ENCODE measurements around the gene COL5A2.

COL5A2 gene

GRCh38 chr2:189147361-189147760 lies 32.2 kb downstream of the COL5A2 start:
- no peak for DNase-seq (ENCODE audit: low spot score)

- no peak for DNase-seq (ENCODE audit: low spot score)
Observed at GRCh38 chr2:189146553-189146952, 33.0 kb downstream of the COL5A2 start.

DNA sequence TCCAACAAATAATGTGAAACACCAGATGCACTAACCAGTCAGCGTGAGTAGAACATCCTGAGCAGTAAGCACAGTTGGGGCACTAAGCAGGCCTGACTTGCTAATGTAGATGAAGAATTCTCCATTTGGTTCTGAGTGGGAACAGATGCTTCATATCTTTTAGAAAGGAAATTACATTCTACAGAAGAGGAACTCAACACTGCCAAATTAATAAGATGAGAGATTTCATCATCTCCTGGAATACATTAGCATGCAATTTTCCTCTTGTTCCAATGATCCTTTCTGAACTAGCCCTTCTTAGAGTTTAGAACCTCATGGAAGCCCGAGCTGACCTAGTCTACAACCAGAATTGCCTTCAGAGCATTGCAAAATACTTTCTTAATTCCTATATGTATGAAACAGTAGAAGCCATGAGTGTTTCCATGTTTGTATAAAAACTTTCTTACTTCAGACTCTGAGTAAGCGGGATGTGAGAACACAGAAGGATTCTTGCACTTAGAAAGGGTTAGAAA lies 34.8 kb downstream of the COL5A2 start:
- no peak for DNase-seq (ENCODE audit: low spot score)

- no peak for DNase-seq (ENCODE audit: low spot score)
Observed at GRCh38 chr2:189143925-189144324, 35.6 kb downstream of the COL5A2 start.

GRCh38 chr2:189142893-189143759 lies 36.4 kb downstream of the COL5A2 start:
- DNase-seq (ENCODE audit: low spot score), result no peak

DNA sequence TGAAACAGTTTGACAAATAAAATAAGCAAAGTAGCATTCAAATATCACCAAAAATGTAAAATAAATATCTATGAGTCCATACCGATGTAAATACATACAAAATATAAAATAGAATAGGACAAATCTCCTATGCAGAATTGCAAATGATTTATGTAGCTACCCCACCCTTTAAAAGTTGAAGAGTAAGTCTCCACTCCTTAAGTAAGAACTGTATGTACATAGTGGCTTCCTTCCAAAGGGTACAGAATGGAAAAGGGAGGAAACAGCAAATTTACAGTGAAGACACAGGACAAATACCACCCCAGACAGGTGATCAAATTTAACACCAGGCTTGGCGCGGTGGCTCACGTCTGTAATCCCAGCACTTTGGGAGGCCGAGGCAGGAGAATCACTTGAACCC lies 40.8 kb downstream of the COL5A2 start:
- no peak for DNase-seq (ENCODE audit: low spot score)

DNA sequence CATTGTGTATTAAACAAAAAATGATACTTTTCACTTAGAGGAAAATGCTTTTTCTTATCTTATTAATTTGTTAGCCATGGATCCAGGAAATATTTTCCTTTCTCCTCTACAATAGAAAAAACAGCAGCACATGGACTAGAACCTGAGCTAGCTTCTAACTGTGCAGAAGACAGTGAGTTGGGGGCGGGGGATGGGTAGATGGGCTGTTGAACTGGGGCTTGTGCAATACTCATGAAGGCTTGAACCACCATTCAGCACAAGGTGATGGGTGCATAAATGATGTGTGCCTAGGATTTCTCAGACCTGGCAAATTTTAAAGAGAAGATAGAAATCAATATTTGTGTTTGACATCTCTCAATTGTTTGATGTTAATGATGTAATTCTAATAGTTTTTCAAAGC lies 42.0 kb downstream of the COL5A2 start:
- DNase-seq (ENCODE audit: low spot score), result no peak

DNA sequence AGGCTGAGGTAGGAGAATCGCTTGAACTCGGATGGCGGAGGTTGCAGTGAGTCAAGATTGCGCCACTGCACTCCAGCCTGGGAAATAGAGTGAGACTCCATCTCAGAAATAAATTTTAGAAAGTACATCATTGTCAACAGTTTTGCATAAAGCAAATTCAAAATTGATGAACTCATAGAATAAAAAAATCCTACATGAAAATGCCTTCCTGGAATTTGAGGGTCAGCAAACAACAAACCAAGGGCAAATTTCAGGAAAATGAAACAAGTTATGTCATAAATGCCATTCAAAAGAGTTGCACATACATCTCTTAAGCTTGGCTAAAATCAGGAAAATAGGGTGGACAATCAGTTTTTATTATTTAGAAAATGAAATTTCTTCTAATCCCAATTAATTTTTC lies 45.1 kb downstream of the COL5A2 start:
- no peak for DNase-seq (ENCODE audit: low spot score)

GRCh38 chr2:189131991-189132390 lies 47.6 kb downstream of the COL5A2 start:
- no peak for DNase-seq (ENCODE audit: low spot score)

DNA sequence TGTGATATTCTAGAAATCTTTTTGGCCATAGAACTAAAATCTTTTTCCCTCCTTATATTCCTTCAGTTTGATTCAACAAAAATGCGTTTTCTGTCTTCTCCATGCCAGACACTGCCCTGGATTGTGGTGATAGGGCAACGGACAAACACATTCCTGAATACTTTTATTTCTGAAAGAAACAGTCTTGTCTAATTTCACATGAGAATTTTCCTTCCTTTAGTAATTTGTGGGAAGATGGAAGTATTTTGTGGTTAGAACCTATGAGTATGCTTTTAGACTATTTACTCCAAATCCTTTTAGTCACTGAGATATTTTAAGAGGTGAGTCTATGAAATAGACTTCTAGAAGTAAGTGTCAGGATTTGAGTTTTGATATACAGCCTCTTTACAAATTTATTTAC lies 49.6 kb downstream of the COL5A2 start:
- DNase-seq (ENCODE audit: low spot score), result no peak

DNA sequence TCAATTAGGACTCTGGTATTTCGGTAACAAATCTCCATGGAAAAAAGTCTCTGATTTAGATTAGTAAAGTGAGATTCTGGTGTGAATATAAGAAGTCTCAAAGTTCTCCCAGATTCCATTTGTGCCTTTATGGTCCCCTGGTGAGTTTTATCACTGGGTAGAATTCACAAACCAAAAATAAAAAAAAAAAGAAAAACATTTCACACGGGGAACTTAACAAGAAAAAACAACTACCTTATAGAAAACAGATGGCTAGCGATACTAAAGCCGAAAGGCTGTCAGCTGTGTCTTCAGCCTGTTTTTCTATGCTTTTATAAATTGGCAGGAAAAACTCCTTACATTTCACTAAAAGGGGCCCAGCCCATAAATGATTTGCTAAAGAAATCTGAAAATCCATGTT lies 50.6 kb downstream of the COL5A2 start:
- no peak for DNase-seq (ENCODE audit: low spot score)

DNA sequence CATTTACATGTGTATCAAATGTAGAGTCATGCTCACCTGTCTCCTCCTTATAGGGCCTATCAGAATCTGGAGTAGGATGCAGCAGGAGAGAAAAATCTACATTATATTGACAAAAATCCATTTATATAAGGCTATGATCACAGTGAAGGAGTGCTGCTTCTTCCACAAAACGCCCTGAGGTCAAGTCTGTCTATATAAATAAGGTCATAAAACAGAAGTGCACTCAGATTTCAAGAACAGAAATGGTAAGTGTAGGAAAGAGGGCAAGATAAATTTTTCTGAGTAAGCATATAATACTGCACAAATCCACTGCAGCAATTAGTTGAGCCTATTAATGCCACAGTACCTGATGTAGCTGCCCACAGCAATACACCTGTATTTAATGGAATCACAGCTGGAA lies 51.8 kb downstream of the COL5A2 start:
- no peak for DNase-seq (ENCODE audit: low spot score)

- DNase-seq (ENCODE audit: low spot score), result no peak
Observed at GRCh38 chr2:189125195-189125594, 54.4 kb downstream of the COL5A2 start.

DNA sequence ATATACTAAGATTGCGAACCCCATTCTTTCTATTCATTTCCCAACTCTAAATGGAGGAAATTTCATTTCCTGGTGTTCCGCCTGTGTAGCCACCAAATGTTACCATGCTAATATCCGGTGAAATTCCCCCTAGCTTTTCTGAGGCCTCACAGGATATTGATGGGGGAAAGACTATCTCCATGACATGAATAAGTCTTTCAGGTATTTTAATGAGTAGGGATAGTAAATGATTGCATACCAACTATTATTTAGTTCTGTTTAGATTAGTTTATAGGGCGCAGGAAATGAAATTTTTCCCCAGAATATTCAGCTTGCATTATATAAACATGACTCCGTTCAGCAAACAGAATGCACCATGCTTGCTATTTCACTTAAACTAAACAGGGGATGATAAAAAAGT lies 55.4 kb downstream of the COL5A2 start:
- no peak for DNase-seq (ENCODE audit: low spot score)

GRCh38 chr2:189118386-189118785 lies 61.2 kb downstream of the COL5A2 start:
- DNase-seq (ENCODE audit: low spot score), result no peak

DNA sequence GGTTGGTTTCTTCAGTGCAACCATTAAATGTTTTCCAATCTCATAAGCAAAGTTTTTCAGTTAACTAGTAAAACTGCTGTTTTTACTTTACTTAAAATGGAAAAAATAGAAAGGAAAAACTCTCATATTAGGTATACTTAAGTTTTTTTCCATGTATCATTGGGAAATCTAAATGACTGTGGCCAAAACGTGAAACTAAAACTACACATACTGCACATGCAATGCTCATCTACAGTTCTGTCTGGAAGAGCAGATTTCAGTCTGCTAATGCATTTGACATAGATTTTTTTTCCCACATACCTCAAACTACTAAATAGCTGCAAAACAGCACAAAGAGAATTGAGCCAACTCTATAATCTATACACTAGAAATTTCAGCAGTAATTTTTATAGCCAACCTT lies 62.6 kb downstream of the COL5A2 start:
- DNase-seq (ENCODE audit: low spot score), result no peak

DNA sequence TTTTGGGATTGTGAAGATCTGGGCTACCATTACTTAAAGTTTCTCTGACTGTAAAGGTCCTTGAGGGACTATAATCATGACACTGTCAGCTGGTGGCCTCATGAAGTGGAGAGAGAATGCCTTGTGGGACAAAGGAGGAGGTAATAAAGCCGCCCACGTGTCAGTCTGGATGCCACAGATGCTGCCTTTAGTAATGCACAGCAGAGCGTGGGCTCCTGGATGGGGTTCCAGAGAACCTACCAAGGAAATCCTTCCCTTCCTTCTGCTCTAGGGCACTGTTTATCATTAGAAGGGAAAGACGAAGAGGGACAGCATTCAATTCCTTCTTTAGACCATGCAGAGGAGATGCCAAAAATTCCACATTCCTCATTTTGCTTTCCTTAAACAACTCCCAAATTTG lies 63.5 kb downstream of the COL5A2 start:
- DNase-seq (ENCODE audit: low spot score), result no peak

GRCh38 chr2:189115126-189115525 lies 64.4 kb downstream of the COL5A2 start:
- DNase-seq (ENCODE audit: low spot score), result no peak

DNA sequence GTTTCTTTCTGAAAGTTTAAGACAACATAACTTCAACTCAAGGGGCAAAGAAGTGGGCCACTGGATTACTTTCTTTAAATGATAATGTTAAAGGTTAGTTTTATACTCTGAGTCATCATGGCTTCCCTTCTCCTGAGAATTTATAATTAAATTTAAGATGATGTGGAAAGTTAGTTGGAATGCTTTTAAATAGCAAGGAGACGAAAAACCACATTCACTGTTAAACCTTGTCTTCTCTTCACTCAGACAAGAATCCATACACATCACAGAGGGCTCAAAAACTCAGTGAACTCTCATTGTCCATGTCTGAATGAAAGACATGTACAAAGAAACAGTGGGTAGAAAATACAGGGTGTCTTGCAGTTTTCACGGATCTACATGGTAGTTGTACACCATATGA lies 65.6 kb downstream of the COL5A2 start:
- DNase-seq (ENCODE audit: low spot score), result no peak

DNA sequence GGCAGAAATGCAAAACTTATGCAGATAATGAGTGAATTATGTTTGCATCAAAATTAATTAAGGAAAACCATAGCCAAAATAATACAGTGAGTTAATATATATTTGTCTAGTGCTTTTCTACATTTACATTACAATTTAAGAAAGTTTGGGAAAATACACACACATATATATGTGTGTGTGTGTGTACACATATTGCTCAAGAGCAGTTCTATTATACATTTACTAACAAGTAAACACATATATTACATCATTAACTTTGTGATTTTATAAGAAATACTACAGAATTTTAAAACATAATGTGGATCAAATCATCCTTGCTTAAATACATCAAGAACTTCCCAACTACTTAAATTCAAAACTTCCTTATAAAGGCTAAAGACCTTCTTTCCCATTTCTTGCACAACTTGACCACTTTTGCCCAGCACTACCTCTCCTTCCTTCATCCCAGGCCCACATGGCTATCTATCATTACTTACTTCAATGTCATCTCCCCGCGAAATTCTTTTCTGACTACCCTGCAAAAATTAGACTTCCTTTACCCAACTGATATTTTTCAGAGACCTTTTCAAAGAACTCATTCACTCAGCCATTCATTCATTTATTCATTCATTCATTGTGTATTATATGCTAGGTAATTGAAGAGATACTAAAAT lies 68.4 kb downstream of the COL5A2 start:
- no peak for DNase-seq (ENCODE audit: low spot score)

DNA sequence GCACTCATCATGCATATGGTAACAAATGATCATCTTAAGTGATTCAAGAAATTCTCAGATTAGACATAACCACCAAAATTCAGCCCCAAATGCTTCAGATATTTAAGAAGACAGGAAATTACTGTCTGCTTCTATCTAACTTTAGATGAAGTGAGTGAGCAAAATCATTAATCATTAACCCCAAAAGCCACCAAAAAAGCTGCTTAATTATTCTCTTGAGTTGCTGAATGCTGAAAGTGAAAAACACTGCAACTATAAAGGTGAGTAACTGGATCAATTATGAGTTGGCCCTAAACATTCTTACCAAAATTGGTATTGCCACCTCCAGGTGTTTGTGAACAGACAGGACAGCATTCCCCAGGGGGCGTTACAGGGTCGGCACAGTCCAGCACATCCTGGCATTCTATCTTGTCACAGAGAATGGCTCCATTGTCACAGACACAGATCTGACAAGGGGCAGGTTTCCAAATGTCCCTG lies 69.6 kb downstream of the COL5A2 start:
- no peak for DNase-seq (ENCODE audit: low spot score)

GRCh38 chr2:189104934-189105333 lies 74.6 kb downstream of the COL5A2 start:
- DNase-seq (ENCODE audit: low spot score), result no peak

GRCh38 chr2:189102735-189103134 lies 76.8 kb downstream of the COL5A2 start:
- no peak for DNase-seq (ENCODE audit: low spot score)

All from putamen (tissue), 1 donor.